Measurements from ENCODE around the gene LRP1-AS. TPM values are rescaled to one million over a fixed set of nuclear protein-coding genes. Genes with fewer than 3 reads are reported as not detected.

The LRP1-AS gene
- total and polyA plus RNA-seq, 8 donors, result not detected

DNA sequence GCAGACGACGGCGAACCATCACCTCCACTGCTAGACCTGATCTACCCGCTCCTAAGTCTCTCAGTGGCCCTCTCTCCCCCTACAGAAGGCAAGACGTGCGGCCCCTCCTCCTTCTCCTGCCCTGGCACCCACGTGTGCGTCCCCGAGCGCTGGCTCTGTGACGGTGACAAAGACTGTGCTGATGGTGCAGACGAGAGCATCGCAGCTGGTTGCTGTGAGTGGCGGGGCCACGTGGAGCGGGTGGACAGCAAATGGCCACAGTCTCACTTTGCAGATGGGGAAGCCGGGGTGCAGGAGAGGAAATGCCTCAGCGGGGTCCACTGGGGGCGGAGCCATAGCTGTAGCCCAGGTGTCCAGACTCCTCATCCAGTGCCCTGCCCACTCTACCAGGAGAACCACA lies 47.8 kb upstream of the LRP1-AS start:
- TF ChIP-seq EP300 (IDR thresholded peaks at IDR 0.05) (no peak), POLR2A (IDR thresholded peaks at IDR 0.05) (no peak), POLR2AphosphoS5 (IDR thresholded peaks at IDR 0.05) (no peak)
- TF ChIP-seq, protein P1, sequence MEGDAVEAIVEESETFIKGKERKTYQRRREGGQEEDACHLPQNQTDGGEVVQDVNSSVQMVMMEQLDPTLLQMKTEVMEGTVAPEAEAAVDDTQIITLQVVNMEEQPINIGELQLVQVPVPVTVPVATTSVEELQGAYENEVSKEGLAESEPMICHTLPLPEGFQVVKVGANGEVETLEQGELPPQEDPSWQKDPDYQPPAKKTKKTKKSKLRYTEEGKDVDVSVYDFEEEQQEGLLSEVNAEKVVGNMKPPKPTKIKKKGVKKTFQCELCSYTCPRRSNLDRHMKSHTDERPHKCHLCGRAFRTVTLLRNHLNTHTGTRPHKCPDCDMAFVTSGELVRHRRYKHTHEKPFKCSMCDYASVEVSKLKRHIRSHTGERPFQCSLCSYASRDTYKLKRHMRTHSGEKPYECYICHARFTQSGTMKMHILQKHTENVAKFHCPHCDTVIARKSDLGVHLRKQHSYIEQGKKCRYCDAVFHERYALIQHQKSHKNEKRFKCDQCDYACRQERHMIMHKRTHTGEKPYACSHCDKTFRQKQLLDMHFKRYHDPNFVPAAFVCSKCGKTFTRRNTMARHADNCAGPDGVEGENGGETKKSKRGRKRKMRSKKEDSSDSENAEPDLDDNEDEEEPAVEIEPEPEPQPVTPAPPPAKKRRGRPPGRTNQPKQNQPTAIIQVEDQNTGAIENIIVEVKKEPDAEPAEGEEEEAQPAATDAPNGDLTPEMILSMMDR (IDR thresholded peaks at IDR 0.05), result no peak
- H3K36me3 ChIP-seq, result peaks cover 89 to 100% (median 100%) of the 10 kb centered on the region in 4 donors
- 88 to 93% (median 90%) methylated on average over 17 to 19 of the region's 19 CpGs for WGBS, 5 donors
- H3K27ac ChIP-seq, result no peak overlapping the region
- intact Hi-C loops (cut with DNase I; ENCODE audit: low total_unique reads), result no loop called here
- no peaks in the 10 kb centered on the region for H3K27me3 ChIP-seq
- no peak overlapping the region for H3K4me3 ChIP-seq
- H3K9me3 ChIP-seq, result no peaks in the 10 kb centered on the region
- DNase-seq, result no peak
- no peaks in the 10 kb centered on the region for H3K4me1 ChIP-seq

DNA sequence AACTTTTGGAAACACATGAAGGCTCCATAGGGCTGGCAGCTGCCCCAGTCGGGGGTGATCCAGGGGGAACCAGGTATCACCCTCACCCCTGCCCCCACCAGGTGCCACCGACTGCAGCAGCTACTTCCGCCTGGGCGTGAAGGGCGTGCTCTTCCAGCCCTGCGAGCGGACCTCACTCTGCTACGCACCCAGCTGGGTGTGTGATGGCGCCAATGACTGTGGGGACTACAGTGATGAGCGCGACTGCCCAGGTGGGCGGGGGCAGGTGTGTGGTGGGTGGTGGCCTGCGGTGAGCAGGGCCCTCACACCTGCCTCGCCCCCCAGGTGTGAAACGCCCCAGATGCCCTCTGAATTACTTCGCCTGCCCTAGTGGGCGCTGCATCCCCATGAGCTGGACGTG lies 46.8 kb upstream of the LRP1-AS start:
- Histone ChIP-seq H3K4me3 (no peak overlapping the region), H3K27me3 (no peaks in the 10 kb centered on the region), H3K9me3 (no peaks in the 10 kb centered on the region), H3K36me3 (peaks cover 80 to 100% (median 100%) of the 10 kb centered on the region in 4 donors), H3K27ac (no peak overlapping the region), H3K4me1 (no peaks in the 10 kb centered on the region)
- no peak for TF ChIP-seq POLR2A (IDR thresholded peaks at IDR 0.05)
- no peak for TF ChIP-seq EP300 (IDR thresholded peaks at IDR 0.05)
- TF ChIP-seq POLR2AphosphoS5 (IDR thresholded peaks at IDR 0.05), result no peak
- TF ChIP-seq, protein P1 (IDR thresholded peaks at IDR 0.05), result no peak
- 86 to 94% (median 92%) methylated on average over 15 to 18 of the region's 18 CpGs for WGBS, 5 donors
- DNase-seq, result no peak
- intact Hi-C loops (cut with DNase I; ENCODE audit: low total_unique reads), result no loop called here

DNA sequence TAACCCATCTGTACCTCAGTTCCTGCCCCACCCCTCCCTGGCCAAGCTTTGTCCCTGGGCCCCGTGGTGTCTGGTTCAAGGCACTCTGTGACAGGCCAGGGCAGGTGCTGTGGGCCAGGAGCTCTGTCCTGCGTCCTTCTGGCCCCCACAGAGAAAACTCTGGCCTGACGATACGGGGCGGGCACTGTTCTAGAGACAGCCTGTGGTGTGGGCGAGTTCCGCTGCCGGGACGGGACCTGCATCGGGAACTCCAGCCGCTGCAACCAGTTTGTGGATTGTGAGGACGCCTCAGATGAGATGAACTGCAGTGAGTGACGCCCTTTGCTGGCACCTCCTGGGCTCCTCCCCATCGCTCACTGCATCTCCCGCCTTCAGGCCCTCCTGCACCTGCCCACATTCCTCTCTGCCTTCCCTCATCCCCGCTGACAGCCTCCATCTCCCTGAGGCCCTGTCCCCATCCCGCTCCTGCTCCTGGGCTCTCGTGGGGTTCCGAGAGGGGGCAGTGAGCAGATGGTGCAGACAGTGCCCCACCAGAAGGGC lies 46.4 kb upstream of the LRP1-AS start:
- no peak for DNase-seq
- peaks cover 78 to 100% (median 100%) of the 10 kb centered on the region in 4 donors for H3K36me3 ChIP-seq
- no peak overlapping the region for H3K4me3 ChIP-seq
- H3K27ac ChIP-seq, result no peak overlapping the region
- no peak for TF ChIP-seq POLR2AphosphoS5 (IDR thresholded peaks at IDR 0.05)
- TF ChIP-seq, protein P1 (IDR thresholded peaks at IDR 0.05), result no peak
- no peak for TF ChIP-seq EP300 (IDR thresholded peaks at IDR 0.05)
- no peak for TF ChIP-seq POLR2A (IDR thresholded peaks at IDR 0.05)
- intact Hi-C loops (cut with DNase I; ENCODE audit: low total_unique reads), result no loop called here
- H3K27me3 ChIP-seq, result no peaks in the 10 kb centered on the region
- 85 to 90% (median 89%) methylated on average over 19 of the region's 19 CpGs for whole genome bisulfite sequencing, 5 donors
- H3K9me3 ChIP-seq, result no peaks in the 10 kb centered on the region
- no peaks in the 10 kb centered on the region for H3K4me1 ChIP-seq

DNA sequence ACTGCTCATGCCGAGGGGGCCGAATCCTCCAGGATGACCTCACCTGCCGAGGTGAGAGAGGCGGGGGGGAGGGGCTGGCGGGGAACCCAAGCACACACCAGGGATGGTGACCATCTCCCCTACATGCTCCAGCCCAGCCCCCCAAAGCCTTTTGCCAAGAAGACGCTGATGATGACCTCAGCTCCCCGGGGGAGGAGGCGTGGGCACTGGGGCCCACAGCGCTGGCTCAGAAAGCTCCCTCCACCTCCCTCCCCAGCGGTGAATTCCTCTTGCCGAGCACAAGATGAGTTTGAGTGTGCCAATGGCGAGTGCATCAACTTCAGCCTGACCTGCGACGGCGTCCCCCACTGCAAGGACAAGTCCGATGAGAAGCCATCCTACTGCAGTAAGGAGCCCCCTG lies 45.5 kb upstream of the LRP1-AS start:
- intact Hi-C loops (cut with DNase I; ENCODE audit: low total_unique reads), result no loop called here
- 89 to 96% (median 92%) methylated on average over 15 to 16 of the region's 16 CpGs for WGBS, 5 donors
- Histone ChIP-seq H3K27ac (no peak overlapping the region), H3K4me3 (no peak overlapping the region), H3K4me1 (no peaks in the 10 kb centered on the region), H3K9me3 (no peaks in the 10 kb centered on the region), H3K36me3 (peaks cover 77 to 100% (median 100%) of the 10 kb centered on the region in 4 donors), H3K27me3 (no peaks in the 10 kb centered on the region)
- no peak for DNase-seq
- TF ChIP-seq POLR2AphosphoS5 (IDR thresholded peaks at IDR 0.05) (no peak), EP300 (IDR thresholded peaks at IDR 0.05) (no peak), POLR2A (IDR thresholded peaks at IDR 0.05) (no peak)
- TF ChIP-seq, protein P1 (IDR thresholded peaks at IDR 0.05), result no peak

Data from stomach (tissue), 9 donors.